ENCODE measurements around the gene ZNF845.
A peak's percentile ranks its signal among the peaks of the same experiment; 100 is the strongest.

DNA sequence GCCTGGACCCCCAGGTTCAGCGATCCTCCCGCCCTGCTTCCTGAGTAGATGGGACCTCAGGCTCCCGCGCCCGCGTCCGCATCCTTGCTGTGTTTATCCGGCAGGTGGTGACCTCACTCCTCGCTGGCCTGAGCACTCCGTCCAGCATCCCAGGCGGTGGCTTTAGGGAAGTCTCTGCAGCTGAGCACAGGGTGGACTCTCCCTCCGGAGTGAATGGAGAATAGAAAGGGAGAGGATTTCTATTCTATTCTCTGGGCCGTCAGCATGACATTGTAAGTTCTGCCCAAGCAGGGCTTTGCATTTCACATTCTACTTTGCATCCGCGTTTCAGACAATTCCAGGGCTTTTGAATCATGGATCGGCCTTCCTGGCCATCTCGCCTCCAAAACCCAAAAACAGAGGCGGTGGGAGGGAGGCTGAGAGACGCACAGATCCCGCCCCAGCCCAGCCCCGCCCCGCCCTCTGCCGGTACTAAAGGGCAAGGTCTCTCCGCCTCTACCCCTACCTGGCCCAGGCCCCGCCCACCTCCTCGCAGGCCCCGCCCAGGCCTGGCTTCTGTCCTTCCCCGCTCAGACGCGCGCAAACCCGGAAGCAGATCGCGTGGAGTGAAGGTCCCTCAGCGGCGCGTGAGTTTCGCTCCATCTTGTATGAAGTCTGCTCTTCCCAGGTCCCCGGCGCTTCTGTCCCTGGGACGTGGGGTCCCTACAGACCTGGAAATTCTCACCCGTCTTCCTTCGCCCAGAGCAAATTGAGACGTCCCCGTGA, 31.8 kb downstream of the ZNF845 start, which contains the start of gene ZNF525:
- TF ChIP-seq POLR2A (IDR thresholded peaks at IDR 0.05) = no peak
- TF ChIP-seq POLR2AphosphoS5 (IDR thresholded peaks at IDR 0.05; ENCODE audit: insufficient read depth in 1 of 2, low read depth in 1 of 2) = peak; percentile 75 to 84
- TF ChIP-seq, protein P1, sequence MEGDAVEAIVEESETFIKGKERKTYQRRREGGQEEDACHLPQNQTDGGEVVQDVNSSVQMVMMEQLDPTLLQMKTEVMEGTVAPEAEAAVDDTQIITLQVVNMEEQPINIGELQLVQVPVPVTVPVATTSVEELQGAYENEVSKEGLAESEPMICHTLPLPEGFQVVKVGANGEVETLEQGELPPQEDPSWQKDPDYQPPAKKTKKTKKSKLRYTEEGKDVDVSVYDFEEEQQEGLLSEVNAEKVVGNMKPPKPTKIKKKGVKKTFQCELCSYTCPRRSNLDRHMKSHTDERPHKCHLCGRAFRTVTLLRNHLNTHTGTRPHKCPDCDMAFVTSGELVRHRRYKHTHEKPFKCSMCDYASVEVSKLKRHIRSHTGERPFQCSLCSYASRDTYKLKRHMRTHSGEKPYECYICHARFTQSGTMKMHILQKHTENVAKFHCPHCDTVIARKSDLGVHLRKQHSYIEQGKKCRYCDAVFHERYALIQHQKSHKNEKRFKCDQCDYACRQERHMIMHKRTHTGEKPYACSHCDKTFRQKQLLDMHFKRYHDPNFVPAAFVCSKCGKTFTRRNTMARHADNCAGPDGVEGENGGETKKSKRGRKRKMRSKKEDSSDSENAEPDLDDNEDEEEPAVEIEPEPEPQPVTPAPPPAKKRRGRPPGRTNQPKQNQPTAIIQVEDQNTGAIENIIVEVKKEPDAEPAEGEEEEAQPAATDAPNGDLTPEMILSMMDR (IDR thresholded peaks at IDR 0.05) = no peak

Measured in vagina (tissue), 2 donors.